NCI-H146 treated with DMSO at 0.1 percent for 48 hours (cell line): ENCODE measurements around the gene ZSCAN2.
"Not testable (repeated sequence)": the region's sequence is repeated elsewhere in the genome, so short reads cannot be mapped to it uniquely, and the experiment has no call there.

Experiments used
- DNase-seq: peaks from one replicate; lab custom pipeline; 2025; ENCODE audit not compliant: unreplicated experiment; lab: John Stamatoyannopoulos, UW

The ZSCAN2 gene

GRCh38 chr15:84634228-84634837 is 33.5 kb downstream of the ZSCAN2 start:
- no peak for DNase-seq

DNA sequence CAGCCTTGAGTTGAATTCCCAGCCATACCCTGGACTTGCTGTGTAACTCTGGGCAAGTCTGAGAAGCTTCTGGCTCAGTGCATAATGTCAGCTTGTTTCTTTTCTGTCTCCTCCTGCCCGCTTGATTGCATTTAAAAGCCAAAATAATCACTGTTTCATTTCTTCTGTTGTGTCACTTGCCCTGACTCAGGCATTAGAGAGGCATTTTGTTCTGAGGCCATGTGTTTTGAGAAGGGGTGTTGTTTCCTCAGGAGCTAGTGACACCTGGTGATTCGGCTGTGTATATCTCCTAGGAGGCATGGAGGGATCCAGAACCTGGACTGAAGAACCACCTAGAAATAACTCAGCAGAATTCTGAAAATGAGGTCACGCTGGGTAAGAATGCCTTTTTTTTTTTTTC is 37.3 kb downstream of the ZSCAN2 start:
- DNase-seq, result no peak

- not testable (repeated sequence) for DNase-seq
These were observed 41.1 kb downstream of the ZSCAN2 start for GRCh38 chr15:84641871-84642270.

DNA sequence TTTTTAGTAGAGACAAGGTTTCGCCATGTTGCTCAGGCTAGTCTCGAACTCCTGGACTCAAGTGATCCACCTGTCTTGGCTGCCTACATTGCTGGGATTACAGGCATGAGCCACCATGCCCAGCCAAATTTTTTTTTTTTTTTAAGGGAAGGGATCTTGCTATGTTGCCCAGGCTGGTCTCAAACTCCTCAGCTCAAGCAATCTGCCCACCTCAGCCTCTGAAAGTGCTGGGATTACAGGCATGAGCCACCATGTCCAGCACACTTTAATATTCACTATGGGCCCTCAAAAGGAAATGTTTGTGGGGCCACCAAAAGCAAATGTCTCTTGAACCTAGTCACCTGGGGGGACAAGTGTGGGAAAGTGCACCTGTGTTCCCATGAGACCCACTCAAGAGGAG is 41.8 kb downstream of the ZSCAN2 start:
- DNase-seq, result not testable (repeated sequence)

GRCh38 chr15:84643838-84644237 is 43.0 kb downstream of the ZSCAN2 start:
- DNase-seq, result no peak

DNA sequence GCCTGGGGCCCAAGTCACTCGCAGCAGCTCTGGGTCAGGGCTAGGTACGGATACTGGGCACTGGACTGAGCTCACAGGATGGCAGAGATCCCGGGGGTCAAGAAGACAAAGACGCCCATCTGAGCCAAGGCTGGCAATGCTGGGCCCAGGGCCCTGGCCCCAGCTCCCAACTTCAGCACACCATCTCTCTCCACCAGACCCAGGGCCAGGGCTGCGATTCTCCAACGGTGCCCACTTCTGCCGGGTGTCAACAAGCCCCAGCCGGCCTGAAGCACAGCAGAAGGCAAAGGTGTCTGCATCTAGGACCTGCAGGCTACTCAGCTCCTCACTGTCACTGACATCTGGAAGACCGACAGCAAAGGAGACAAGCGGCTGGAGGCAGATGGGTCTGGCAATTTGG is 44.7 kb downstream of the ZSCAN2 start:
- DNase-seq, result no peak

DNA sequence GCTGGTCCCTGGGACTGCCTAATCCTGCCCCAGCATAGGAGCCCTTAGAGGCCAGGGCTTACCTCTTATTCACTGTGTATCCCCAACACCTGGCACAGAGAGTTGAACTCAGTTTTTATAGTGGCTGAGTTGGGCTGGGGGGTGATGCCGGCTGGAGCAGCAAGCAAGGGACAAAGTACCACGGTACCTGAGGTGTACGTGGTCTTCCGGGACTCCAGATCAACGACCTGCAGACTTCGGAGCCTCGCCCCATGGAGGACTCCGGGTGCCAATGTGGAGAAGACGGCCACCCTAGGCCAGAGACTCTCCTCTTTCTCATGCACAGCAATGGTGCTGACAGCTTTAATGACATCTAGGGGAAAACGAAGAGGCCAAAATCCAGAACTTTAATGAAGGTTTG is 45.2 kb downstream of the ZSCAN2 start:
- DNase-seq, result no peak

GRCh38 chr15:84647726-84648125 is 46.9 kb downstream of the ZSCAN2 start:
- no peak for DNase-seq

GRCh38 chr15:84648539-84648938 is 47.7 kb downstream of the ZSCAN2 start:
- no peak for DNase-seq

GRCh38 chr15:84649706-84650105 is 48.9 kb downstream of the ZSCAN2 start:
- no peak for DNase-seq

GRCh38 chr15:84653584-84653909 is 52.7 kb downstream of the ZSCAN2 start:
- DNase-seq, result no peak

- peak; percentile 78 for DNase-seq
These were observed 53.3 kb downstream of the ZSCAN2 start, which contains the start of gene WDR73 for GRCh38 chr15:84653910-84654688. Gene WDR73 (minus strand): TSS chr15:84654283. CDS start chr15:84654274, 9 bp downstream.

- peak; percentile 17 for DNase-seq
These were observed 54.1 kb downstream of the ZSCAN2 start for GRCh38 chr15:84654689-84655453.

GRCh38 chr15:84656972-84657371 is 56.2 kb downstream of the ZSCAN2 start:
- no peak for DNase-seq

- DNase-seq, result no peak
These were observed 56.9 kb downstream of the ZSCAN2 start for GRCh38 chr15:84657748-84658079.

- DNase-seq, result peak; percentile 19
These were observed 57.4 kb downstream of the ZSCAN2 start, which contains the start of gene NMB for GRCh38 chr15:84658080-84658787. Gene NMB (minus strand): TSS chr15:84658199. CDS start chr15:84658152, 47 bp downstream.

- no peak for DNase-seq
These were observed 58.1 kb downstream of the ZSCAN2 start for GRCh38 chr15:84658788-84659411.

- no peak for DNase-seq
These were observed 59.3 kb downstream of the ZSCAN2 start for GRCh38 chr15:84659904-84660781.

DNA sequence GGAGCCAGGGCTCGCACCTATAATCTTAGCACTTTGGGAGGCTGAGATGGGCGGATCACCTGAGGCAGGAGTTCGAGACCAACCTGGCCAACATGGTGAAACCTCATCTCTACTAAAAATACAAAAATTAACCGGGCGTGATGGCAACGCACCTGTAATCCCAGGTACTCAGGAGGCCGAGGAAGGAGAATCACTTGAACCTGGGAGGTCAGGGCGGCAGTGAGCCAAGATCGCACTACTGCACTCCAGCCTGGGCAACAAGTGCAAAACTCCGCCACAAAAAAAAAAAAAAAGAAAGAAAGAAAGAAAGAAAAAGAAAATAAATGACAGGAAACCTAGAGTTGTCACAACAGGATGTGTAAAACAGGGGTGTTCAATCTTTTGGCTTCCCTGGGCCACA is 60.2 kb downstream of the ZSCAN2 start:
- DNase-seq, result no peak

DNA sequence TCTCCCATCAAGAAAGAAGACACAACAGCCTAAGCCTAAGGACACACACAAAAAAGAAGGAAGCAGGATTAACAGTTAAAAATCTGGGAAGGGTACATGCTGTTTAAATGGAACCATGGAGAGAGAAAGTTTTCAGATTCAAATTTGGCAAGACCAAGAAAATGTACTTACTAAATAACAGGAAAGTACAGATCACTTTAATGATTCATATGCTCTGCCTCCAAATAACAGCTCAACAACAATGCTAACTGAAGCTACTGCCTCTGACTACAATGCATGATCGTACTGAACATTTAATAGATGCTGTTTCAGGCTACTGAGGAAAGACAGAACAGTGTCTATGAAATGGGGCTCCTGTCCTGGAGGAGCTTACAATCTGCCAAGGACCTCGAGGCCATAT is 65.6 kb downstream of the ZSCAN2 start:
- no peak for DNase-seq
